Ascending aorta (tissue), 2 donors: Measurements from ENCODE around the gene PREB. TPM values are rescaled to one million over a fixed set of nuclear protein-coding genes. Genes with fewer than 3 reads are reported as not detected.
A peak's percentile ranks its signal among the peaks of the same experiment; 100 is the strongest.
"Not testable (repeated sequence)": the region's sequence is repeated elsewhere in the genome, so short reads cannot be mapped to it uniquely, and the experiment has no call there.

ENCODE experiments used
- DNase-seq, 2 donors: peaks; one replicate each; pipeline ENCODE4 v3.0.0-alpha.2; 2019; ENCODE audit warnings: low spot score in 2 of 2
- H3K27ac ChIP-seq, 2 donors: fragments of 200-600 bp; sonication (generic); one replicate each; pipeline ENCODE4 v1.5.1; 2016 to 2017; ENCODE audit warnings: mild to moderate bottlenecking in 1 of 2
- H3K27me3 ChIP-seq: fragments of 200-600 bp; sonication (generic); one replicate; pipeline ENCODE4 v1.5.1; 2017
- H3K36me3 ChIP-seq, 2 donors: fragments of 200-600 bp; sonication (generic); one replicate each; pipeline ENCODE4 v1.5.1; 2016
- H3K4me1 ChIP-seq, 2 donors: fragments of 200-600 bp; sonication (generic); one replicate each; pipeline ENCODE4 v1.5.1; 2016 to 2017; ENCODE audit warnings: mild to moderate bottlenecking in 1 of 2
- H3K4me3 ChIP-seq, 2 donors: fragments of 200-600 bp; sonication (generic); one replicate each; pipeline ENCODE4 v1.5.1; 2016 to 2017; ENCODE audit warnings: mild to moderate bottlenecking in 1 of 2
- H3K9me3 ChIP-seq, 2 donors: fragments of 200-600 bp; sonication (generic); one replicate each; pipeline ENCODE4 v1.5.1; 2016
- CTCF ChIP-seq, 3 experiments: fragments of 200-600 bp in 2 of 3; fragments of 450-650 bp in 1 of 3; sonication (generic) in 2 of 3; IDR thresholded peaks; one replicate each; pipeline ENCODE4 v1.5.1; 2016 to 2019; ENCODE audit warnings: antibody characterized with exemption in 3 of 3, mild to moderate bottlenecking in 1 of 3, moderate library complexity in 1 of 3
- intact Hi-C: fragments of 100-400 bp; cut with DNase I; formaldehyde crosslinking; loops from one replicate; pipeline ENCODE4 v1.15.1; 2023
- total RNA-seq: library from RNA; depleted of rRNA; stranded (reverse); fragments of >200 nt; gene quantifications from one replicate; pipeline ENCODE4 v1.1.0, GENCODE V29; 2016

PREB gene
- total RNA-seq, 1 donor from 2014 or later = 116 TPM

- H3K36me3 ChIP-seq = no peaks in the 10 kb centered on the region
- no peak for TF ChIP-seq CTCF (IDR thresholded peaks at IDR 0.05)
- H3K27ac ChIP-seq = no peak overlapping the region
- intact Hi-C loops = no loop called here
- no peak for DNase-seq
- H3K27me3 ChIP-seq = no peaks in the 10 kb centered on the region
- H3K9me3 ChIP-seq = no peaks in the 10 kb centered on the region
- peaks cover 3 to 6% of the 10 kb centered on the region in 2 donors for H3K4me1 ChIP-seq
- H3K4me3 ChIP-seq = no peak overlapping the region
Measured at GRCh38 chr2:27121906-27122305, 12.5 kb downstream of the PREB start.

- H3K27me3 ChIP-seq, H3K36me3 ChIP-seq, intact Hi-C loops, H3K9me3 ChIP-seq, H3K27ac ChIP-seq, H3K4me1 ChIP-seq, DNase-seq: not testable (repeated sequence)
- H3K4me3 ChIP-seq = peak overlapping the region; percentile 62 to 63
Measured at GRCh38 chr2:27119330-27119670, 15.1 kb downstream of the PREB start.

- DNase-seq = no peak
- no peaks in the 10 kb centered on the region for H3K36me3 ChIP-seq
- no peak within 1 kb of the TSS for H3K27ac ChIP-seq
- no peak for TF ChIP-seq CTCF (IDR thresholded peaks at IDR 0.05)
- intact Hi-C loops = no loop called here
- H3K4me3 ChIP-seq = peak within 1 kb of the TSS; percentile 62 to 63
- H3K4me1 ChIP-seq = peaks cover 3 to 6% of the 10 kb centered on the region in 2 donors
- H3K27me3 ChIP-seq = no peaks in the 10 kb centered on the region
- no peaks in the 10 kb centered on the region for H3K9me3 ChIP-seq
Measured at GRCh38 chr2:27118525-27119329, 15.7 kb downstream of the PREB start, which contains the start of gene CGREF1. CGREF1 (minus strand) TSS chr2:27119128; CDS start chr2:27104366, 14,762 bp downstream.

GRCh38 chr2:27117995-27118524 lies 16.4 kb downstream of the PREB start:
- H3K4me3 ChIP-seq = peak overlapping the region; percentile 62 to 63
- DNase-seq = no peak
- intact Hi-C loops = no loop called here

GRCh38 chr2:27115519-27115918 lies 18.9 kb downstream of the PREB start:
- TF ChIP-seq CTCF (IDR thresholded peaks at IDR 0.05) = no peak
- no peaks in the 10 kb centered on the region for H3K36me3 ChIP-seq
- H3K27me3 ChIP-seq = no peaks in the 10 kb centered on the region
- H3K4me3 ChIP-seq = no peak overlapping the region
- intact Hi-C loops = no loop called here
- peaks cover 3 to 6% of the 10 kb centered on the region in 2 donors for H3K4me1 ChIP-seq
- H3K9me3 ChIP-seq = no peaks in the 10 kb centered on the region
- DNase-seq = no peak
- no peak overlapping the region for H3K27ac ChIP-seq

More at GRCh38 chr2:27117995-27118524, 16.4 kb downstream of the PREB start:
- TF ChIP-seq CTCF (IDR thresholded peaks at IDR 0.05) = no peak
- no peaks in the 10 kb centered on the region for H3K9me3 ChIP-seq
- peaks cover 3 to 6% of the 10 kb centered on the region in 2 donors for H3K4me1 ChIP-seq
- no peaks in the 10 kb centered on the region for H3K36me3 ChIP-seq
- H3K27me3 ChIP-seq = no peaks in the 10 kb centered on the region
- H3K27ac ChIP-seq = no peak overlapping the region

- not testable (repeated sequence) for H3K4me3 ChIP-seq, H3K4me1 ChIP-seq, H3K27ac ChIP-seq, H3K27me3 ChIP-seq, H3K9me3 ChIP-seq, H3K36me3 ChIP-seq, DNase-seq
- intact Hi-C loops = loop anchor here (5.0 kb wide), 1 partner anchor 51 kb away; no protein-coding TSS in a partner anchor
Measured at GRCh38 chr2:27111392-27112078, 22.9 kb downstream of the PREB start.

GRCh38 chr2:27110603-27111352 lies 23.7 kb downstream of the PREB start:
- H3K4me3 ChIP-seq, H3K27ac ChIP-seq, H3K9me3 ChIP-seq, H3K27me3 ChIP-seq, H3K36me3 ChIP-seq, DNase-seq, H3K4me1 ChIP-seq: not testable (repeated sequence)
- intact Hi-C loops = loop anchor here (5.0 kb wide), 1 partner anchor 52 kb away; no protein-coding TSS in a partner anchor
